ENCODE data around the gene ANKRD60.

DNA sequence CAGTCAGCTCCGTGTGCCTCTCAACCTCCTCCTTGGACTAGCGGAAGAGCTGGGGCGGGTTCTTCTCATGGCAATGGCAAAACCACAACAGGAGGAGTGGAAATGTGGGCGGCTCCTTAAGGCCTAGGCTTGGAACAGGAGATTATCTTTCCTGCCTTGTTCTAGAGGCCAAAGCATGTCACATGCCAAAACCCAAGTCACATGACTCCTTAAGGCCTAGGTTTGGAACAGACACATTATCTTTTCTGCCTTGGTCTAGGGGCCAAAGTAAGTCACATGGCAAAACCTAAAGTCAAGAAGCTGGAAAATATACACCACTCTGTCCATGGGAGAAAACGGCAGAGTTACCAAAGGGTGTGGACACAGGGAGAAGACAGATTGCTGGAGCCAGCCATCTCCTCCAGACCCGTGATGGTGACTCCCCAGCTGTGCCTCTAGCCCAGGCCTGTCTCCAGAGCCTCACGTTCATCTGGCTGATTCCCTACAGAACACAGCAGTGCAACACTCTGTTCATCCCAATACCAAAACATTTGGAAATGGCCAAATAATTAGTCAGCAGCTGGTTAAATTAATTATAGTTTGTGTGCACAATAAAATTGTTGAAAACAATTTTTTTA, 34.2 kb downstream of the ANKRD60 start:
- no peak for TF ChIP-seq POLR2AphosphoS5 (IDR thresholded peaks at IDR 0.05; ENCODE audit: low read depth, low read length)
- no peak for TF ChIP-seq POLR2A (IDR thresholded peaks at IDR 0.05; ENCODE audit: low read depth, low read length)
